GM12872 (cell line): ENCODE measurements around the gene KIF20B.

Source experiments
- TF ChIP-seq, protein P1 (sequence below): IDR thresholded peaks from 3 replicates; pipeline ENCODE4 v1.5.1; 2011; ENCODE audit warnings: low read depth, mild to moderate bottlenecking, low read length, moderate library complexity; ENCODE audit not compliant: insufficient read depth

KIF20B gene

DNA sequence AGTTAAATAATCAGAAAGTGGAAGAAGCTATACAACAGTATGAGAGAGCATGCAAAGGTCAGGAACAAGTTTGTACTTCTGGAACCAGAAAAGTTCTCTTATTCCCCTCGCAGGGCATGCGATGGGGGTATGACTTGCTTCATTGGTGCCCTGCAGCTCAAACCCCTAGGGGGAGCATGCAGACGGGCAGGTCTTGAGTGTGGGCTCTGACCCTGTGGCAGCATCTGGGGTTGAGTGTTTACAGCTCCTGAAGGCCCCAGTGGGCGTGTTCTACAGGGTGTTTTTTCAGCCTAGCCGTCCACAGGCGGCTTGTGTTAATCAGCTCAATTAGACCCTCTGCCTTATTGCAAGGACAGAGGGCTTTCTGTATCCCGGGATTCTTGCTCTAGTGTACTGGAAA lies 44.5 kb downstream of the KIF20B start:
- TF ChIP-seq, protein P1, sequence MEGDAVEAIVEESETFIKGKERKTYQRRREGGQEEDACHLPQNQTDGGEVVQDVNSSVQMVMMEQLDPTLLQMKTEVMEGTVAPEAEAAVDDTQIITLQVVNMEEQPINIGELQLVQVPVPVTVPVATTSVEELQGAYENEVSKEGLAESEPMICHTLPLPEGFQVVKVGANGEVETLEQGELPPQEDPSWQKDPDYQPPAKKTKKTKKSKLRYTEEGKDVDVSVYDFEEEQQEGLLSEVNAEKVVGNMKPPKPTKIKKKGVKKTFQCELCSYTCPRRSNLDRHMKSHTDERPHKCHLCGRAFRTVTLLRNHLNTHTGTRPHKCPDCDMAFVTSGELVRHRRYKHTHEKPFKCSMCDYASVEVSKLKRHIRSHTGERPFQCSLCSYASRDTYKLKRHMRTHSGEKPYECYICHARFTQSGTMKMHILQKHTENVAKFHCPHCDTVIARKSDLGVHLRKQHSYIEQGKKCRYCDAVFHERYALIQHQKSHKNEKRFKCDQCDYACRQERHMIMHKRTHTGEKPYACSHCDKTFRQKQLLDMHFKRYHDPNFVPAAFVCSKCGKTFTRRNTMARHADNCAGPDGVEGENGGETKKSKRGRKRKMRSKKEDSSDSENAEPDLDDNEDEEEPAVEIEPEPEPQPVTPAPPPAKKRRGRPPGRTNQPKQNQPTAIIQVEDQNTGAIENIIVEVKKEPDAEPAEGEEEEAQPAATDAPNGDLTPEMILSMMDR, result 0 out of 3 replicates have a peak, but pooled peaks have one; percentile 16

DNA sequence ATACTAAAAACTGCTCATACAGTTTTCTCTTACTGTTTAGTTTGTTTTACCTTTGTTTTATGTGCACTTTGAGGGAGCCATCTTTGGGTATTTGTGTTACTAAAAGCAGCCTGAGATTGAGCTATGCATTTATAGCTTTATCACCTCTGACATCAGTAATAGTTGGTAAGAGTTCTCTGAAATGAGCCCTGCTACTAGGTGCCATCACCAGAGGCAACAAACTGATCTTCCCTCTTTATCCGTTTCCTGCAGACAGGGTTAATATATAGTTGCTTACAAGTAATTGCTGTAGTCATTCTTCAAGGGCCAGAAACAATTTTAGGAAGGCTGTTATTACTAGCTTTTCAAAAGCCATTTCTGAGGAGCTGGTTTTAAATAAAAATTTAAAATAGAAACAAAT lies 49.1 kb downstream of the KIF20B start:
- TF ChIP-seq, protein P1, result no peak

DNA sequence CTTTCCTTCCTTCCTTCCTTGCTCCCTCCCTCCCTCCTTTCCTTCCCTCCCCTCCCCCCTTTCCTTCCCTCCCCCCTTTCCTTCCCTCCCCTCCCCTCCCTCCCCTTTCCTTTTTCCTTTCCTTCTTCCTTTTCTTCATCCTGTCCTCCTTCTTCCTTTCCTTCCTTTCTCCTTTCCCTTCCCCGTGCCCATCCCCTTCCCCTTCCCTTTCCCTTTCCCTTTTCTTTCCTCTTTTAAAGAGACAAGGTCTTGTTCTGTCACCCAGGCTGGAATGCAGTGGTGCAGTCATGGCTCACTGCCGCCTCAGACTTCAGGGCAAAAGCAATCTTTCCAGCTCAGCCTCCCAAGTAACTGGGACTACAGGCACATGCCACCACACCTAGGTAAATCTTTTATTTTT lies 54.0 kb downstream of the KIF20B start:
- TF ChIP-seq, protein P1, result no peak

DNA sequence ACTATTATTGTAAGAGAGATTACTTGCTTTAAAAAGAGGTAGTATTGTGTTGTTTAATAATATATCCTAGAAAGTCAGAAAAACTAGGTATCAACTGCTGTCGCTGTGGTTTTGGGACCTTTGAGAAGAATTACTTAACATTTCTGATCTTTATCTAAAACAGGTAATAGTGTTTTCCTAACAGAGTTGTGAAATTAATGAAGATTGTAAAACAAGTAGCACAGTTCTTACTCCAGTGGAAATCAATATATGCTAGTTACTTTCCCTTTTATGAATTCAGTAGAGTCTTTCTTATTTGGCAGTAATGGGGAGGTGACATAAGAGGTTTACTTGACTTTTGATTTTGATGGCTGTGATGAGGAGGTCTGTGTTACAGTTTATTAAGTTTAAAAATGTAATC lies 58.1 kb downstream of the KIF20B start:
- TF ChIP-seq, protein P1, result no peak

DNA sequence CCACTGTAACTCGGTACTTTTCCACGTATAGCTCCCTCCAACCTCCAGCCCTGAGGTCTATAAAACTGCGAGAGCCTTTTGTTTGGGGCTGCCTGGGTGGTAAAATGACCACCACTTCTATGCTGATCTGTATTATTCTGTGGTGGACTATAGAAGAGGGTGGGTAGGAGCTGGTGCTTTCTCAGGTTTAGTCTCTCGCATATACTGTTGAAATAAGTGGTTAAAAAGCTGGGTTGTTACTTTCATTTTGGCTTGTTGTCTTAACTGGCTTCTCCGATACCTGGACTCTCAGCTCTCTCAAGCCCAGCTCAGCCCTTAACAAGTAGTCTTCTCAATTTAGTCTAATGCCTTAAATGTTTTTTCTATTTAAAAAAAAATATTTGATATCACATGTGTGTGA lies 70.3 kb downstream of the KIF20B start:
- TF ChIP-seq, protein P1, result no peak

DNA sequence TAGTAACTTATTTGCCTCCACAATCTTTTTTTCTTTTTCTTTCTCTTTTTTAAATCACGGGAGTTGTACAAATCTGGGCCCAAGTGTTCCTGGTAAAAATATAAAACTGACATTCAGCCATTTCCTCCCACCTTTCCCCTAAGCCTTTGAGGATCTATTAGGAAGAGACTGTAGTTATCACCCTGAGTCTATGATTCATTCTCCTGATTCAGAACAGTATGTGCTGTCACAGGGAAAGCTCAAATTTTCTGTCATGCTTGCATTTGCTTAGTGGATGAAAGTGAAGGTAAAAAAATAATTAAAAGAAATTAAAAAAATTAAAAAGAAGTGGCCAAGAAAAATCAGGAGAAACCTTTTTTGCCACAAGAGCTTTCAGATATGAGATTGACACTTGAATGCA lies 71.7 kb downstream of the KIF20B start:
- TF ChIP-seq, protein P1, result no peak

DNA sequence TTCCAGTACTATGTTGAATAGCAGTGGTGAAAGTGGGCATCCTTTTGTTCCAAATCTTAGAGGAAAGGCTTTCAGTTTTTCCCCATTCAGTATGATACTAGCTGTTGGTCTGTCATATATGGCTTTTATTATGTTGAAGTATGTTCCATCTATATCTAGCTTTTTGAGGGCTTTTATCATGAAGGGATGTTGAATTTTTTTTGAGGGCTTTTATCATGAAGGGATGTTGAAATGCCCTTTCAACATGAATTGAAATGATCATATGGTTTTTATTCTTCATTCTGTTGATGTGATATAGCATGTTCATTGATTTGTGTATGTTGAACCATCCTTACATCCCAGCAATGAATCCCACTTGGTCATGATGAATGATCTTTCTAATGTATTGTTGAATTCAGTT lies 75.3 kb downstream of the KIF20B start:
- TF ChIP-seq, protein P1, result no peak

DNA sequence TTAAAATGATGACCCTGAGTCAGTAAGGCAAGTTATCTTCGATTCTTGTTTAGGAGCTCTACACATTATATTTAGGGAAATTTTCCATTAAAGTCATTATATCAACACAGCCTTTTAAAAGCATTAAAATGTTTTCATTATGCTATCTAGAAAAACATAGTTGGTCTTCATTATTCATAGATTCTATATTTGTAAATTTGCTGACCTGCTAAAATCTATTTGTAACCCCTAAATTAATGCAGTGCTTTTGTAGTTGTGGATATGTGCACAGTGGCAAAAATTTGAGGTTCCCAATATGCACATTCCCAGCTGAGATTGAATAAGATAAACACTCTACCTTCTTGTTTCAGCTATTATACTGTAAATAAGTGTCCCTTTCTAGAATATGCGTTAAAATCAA lies 81.1 kb downstream of the KIF20B start:
- TF ChIP-seq, protein P1, result no peak
